DND-41 (cell line): ENCODE data around the gene ARL16.

Source experiments
- EZH2 ChIP-seq: IDR thresholded peaks from 3 replicates; pipeline ENCODE4 v1.6.1; 2012; ENCODE audit warnings: borderline replicate concordance, low read depth, mild to moderate bottlenecking, moderate library complexity, low read length, inconsistent platforms; ENCODE audit not compliant: severe bottlenecking
- TF ChIP-seq, protein P1 (sequence below): IDR thresholded peaks from 2 replicates; pipeline ENCODE4 v1.5.1; 2012; ENCODE audit warnings: borderline replicate concordance, low read length, moderate library complexity, mild to moderate bottlenecking; ENCODE audit not compliant: poor library complexity, severe bottlenecking; ENCODE audit errors: extremely low read depth

DNA sequence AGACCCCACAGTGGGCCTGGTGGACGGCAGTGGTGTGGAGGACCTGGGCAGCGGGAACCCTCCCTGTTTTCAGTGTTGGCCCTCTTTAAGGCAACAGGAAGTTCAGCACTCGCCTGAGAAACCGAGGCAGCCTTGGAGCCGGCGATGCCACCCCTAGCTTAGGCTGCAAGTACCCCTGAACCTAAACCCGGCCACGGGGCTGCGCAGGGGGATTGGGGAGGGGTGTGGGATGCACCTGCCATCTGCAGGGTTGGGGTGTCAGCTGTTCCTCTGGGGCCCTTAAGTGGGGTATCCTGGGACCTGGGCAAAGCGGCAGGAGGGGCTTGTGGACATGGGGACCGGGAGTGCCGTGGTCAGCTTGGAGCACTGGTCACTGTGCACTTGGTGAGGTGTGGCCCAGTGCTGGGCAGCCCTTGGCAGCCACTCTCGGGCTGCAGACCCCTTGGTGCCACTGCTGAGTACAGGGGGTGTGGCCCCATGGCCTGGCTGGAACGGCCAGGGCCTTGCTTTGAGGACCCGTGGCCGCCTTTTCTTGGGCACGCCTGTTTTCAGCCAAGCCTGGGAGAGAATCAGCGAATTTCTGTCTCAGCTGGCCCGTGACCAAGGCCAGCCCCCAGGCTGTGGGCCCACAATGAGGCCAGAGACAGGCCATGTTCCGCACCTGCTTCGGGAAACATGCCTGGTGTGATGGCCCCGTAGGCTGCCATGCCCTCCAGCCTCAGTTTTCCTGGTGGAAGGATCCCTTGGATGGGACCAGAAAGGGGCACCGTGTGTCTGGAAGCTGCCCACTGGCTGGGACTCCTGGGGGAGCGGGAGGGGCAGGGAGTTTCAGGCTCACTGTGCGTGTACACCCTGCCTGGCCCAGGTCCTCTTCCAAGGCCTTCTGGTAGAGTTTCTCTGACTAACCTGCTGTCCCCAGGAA is 24.4 kb upstream of the ARL16 start:
- no peak for TF ChIP-seq EZH2
- TF ChIP-seq, protein P1, sequence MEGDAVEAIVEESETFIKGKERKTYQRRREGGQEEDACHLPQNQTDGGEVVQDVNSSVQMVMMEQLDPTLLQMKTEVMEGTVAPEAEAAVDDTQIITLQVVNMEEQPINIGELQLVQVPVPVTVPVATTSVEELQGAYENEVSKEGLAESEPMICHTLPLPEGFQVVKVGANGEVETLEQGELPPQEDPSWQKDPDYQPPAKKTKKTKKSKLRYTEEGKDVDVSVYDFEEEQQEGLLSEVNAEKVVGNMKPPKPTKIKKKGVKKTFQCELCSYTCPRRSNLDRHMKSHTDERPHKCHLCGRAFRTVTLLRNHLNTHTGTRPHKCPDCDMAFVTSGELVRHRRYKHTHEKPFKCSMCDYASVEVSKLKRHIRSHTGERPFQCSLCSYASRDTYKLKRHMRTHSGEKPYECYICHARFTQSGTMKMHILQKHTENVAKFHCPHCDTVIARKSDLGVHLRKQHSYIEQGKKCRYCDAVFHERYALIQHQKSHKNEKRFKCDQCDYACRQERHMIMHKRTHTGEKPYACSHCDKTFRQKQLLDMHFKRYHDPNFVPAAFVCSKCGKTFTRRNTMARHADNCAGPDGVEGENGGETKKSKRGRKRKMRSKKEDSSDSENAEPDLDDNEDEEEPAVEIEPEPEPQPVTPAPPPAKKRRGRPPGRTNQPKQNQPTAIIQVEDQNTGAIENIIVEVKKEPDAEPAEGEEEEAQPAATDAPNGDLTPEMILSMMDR: no peak
